Testis (tissue), 2 donors: ENCODE results near the gene ARSJ.

Source experiments
- CTCF ChIP-seq, 3 experiments: fragments of 450-650 bp in 2 of 3; fragments of 200-600 bp in 1 of 3; sonication (generic) in 1 of 3; IDR thresholded peaks; one replicate each; pipeline ENCODE4 v1.5.1; 2016 to 2019; ENCODE audit warnings: antibody characterized with exemption in 3 of 3, mild to moderate bottlenecking in 2 of 3, moderate library complexity in 1 of 3
- POLR2A ChIP-seq: fragments of 450-650 bp; IDR thresholded peaks from one replicate; pipeline ENCODE4 v1.6.1; 2017; ENCODE audit warnings: antibody characterized with exemption, mild to moderate bottlenecking, moderate library complexity

- TF ChIP-seq CTCF (IDR thresholded peaks at IDR 0.05), result no peak
- no peak for TF ChIP-seq POLR2A
These were observed 37.9 kb upstream of the ARSJ start for GRCh38 chr4:114017120-114017917.
